Activated CD4-positive, alpha-beta T cell treated with anti-CD3 and anti-CD28 coated beads, Interleukin-2, amount 50 U/mL, for 16 hours (primary cell): ENCODE results near the gene ITPR2.
A peak's percentile ranks its signal among the peaks of the same experiment; 100 is the strongest.
"Not testable (repeated sequence)": the region's sequence is repeated elsewhere in the genome, so short reads cannot be mapped to it uniquely, and the experiment has no call there.

ENCODE experiments used
- DNase-seq: peaks from one replicate; pipeline ENCODE4 v3.0.0-alpha.2; 2020

Gene ITPR2

GRCh38 chr12:26697217-26697616 lies 135.8 kb downstream of the ITPR2 start:
- no peak for DNase-seq

- no peak for DNase-seq
Measured at GRCh38 chr12:26696613-26697092, 136.3 kb downstream of the ITPR2 start.

- DNase-seq: no peak
Measured at GRCh38 chr12:26696048-26696612, 136.9 kb downstream of the ITPR2 start.

GRCh38 chr12:26694402-26694801 lies 138.6 kb downstream of the ITPR2 start:
- no peak for DNase-seq

- DNase-seq: no peak
Measured at GRCh38 chr12:26692407-26692806, 140.6 kb downstream of the ITPR2 start.

GRCh38 chr12:26691234-26691970 lies 141.6 kb downstream of the ITPR2 start:
- DNase-seq: peak; percentile 9

GRCh38 chr12:26690601-26691000 lies 142.4 kb downstream of the ITPR2 start:
- no peak for DNase-seq

GRCh38 chr12:26689281-26689841 lies 143.6 kb downstream of the ITPR2 start:
- DNase-seq: no peak

- no peak for DNase-seq
Measured at GRCh38 chr12:26688344-26688904, 144.6 kb downstream of the ITPR2 start.

GRCh38 chr12:26686408-26686807 lies 146.6 kb downstream of the ITPR2 start:
- no peak for DNase-seq

- no peak for DNase-seq
Measured at GRCh38 chr12:26684101-26684500, 148.9 kb downstream of the ITPR2 start.

- no peak for DNase-seq
Measured at GRCh38 chr12:26683443-26683842, 149.6 kb downstream of the ITPR2 start.

- no peak for DNase-seq
Measured at GRCh38 chr12:26680727-26681455, 152.1 kb downstream of the ITPR2 start.

- no peak for DNase-seq
Measured at GRCh38 chr12:26678697-26679660, 154.0 kb downstream of the ITPR2 start.

- DNase-seq: not testable (repeated sequence)
Measured at GRCh38 chr12:26671487-26671886, 161.5 kb downstream of the ITPR2 start.

GRCh38 chr12:26668847-26669246 lies 164.1 kb downstream of the ITPR2 start:
- no peak for DNase-seq

GRCh38 chr12:26668230-26668629 lies 164.8 kb downstream of the ITPR2 start:
- no peak for DNase-seq

- no peak for DNase-seq
Measured at GRCh38 chr12:26666286-26666685, 166.7 kb downstream of the ITPR2 start.

GRCh38 chr12:26661399-26661798 lies 171.6 kb downstream of the ITPR2 start:
- no peak for DNase-seq

GRCh38 chr12:26659930-26660329 lies 173.1 kb downstream of the ITPR2 start:
- no peak for DNase-seq

- DNase-seq: no peak
Measured at GRCh38 chr12:26658991-26659390, 174.0 kb downstream of the ITPR2 start.

- no peak for DNase-seq
Measured at GRCh38 chr12:26654623-26655022, 178.4 kb downstream of the ITPR2 start.
